GM23338 (cell line): ENCODE measurements around the gene UNC93A. TPM values are rescaled to one million over a fixed set of nuclear protein-coding genes. Genes with fewer than 3 reads are reported as not detected.

Experiments used
- ATAC-seq: fragments of 200-7000 bp; cut with Tn5 transposase; 3 replicates; pipeline ENCODE4 v1.9.1; 2020
- DNase-seq: peaks from one replicate; pipeline ENCODE4 v3.0.0-alpha.2; 2015; ENCODE audit warnings: low spot score
- H2AFZ ChIP-seq: fragments of 200-600 bp; sonication (generic); 2 replicates; pipeline ENCODE4 v1.8.0; 2016; ENCODE audit warnings: antibody characterized with exemption, mild to moderate bottlenecking, moderate library complexity
- H3F3A ChIP-seq: fragments of 200-600 bp; sonication (generic); replicated peaks from 2 replicates; pipeline ENCODE4 v1.8.0; 2017; ENCODE audit warnings: antibody characterized with exemption, mixed run types, low read depth
- H3K27ac ChIP-seq: fragments of 200-600 bp; sonication (generic); 2 replicates; pipeline ENCODE4 v1.6.1; 2016; ENCODE audit warnings: low read depth
- H3K27me3 ChIP-seq: fragments of 200-600 bp; sonication (generic); 2 replicates; pipeline ENCODE4 v1.8.0; 2016; ENCODE audit warnings: mild to moderate bottlenecking, mixed run types, moderate library complexity; ENCODE audit not compliant: insufficient read depth
- H3K36me3 ChIP-seq: fragments of 200-600 bp; sonication (generic); 2 replicates; pipeline ENCODE4 v1.8.0; 2016; ENCODE audit warnings: mild to moderate bottlenecking; ENCODE audit not compliant: insufficient read depth
- H3K4me1 ChIP-seq: fragments of 200-600 bp; sonication (generic); 2 replicates; pipeline ENCODE4 v1.8.0; 2016; ENCODE audit warnings: mild to moderate bottlenecking, moderate library complexity; ENCODE audit not compliant: insufficient read depth
- H3K4me2 ChIP-seq: fragments of 200-600 bp; sonication (generic); 2 replicates; pipeline ENCODE4 v1.7.1; 2017; ENCODE audit warnings: mixed run types
- H3K4me3 ChIP-seq: fragments of 200-600 bp; sonication (generic); 2 replicates; pipeline ENCODE4 v1.6.1; 2016; ENCODE audit warnings: mixed run types
- H3K79me2 ChIP-seq: fragments of 200-600 bp; sonication (generic); replicated peaks from 2 replicates; pipeline ENCODE4 v1.8.0; 2017; ENCODE audit warnings: mild to moderate bottlenecking; ENCODE audit not compliant: insufficient read depth
- H3K9me2 ChIP-seq: fragments of 200-600 bp; sonication (generic); 2 replicates; pipeline ENCODE4 v1.8.0; 2017; ENCODE audit not compliant: insufficient read depth
- H4K20me1 ChIP-seq: fragments of 200-600 bp; sonication (generic); replicated peaks from 2 replicates; pipeline ENCODE4 v1.8.0; 2017; ENCODE audit warnings: mild to moderate bottlenecking; ENCODE audit not compliant: insufficient read depth
- H3K27ac Mint-ChIP-seq: 2 replicates; pipeline ENCODE4 v1.8.0; 2020; ENCODE audit warnings: inconsistent platforms, mild to moderate bottlenecking, moderate library complexity, mixed read lengths
- H3K27me3 Mint-ChIP-seq: 3 replicates; pipeline ENCODE4 v1.8.0; 2022; ENCODE audit warnings: low read depth, mild to moderate bottlenecking, moderate library complexity, mixed read lengths, inconsistent platforms; ENCODE audit not compliant: insufficient read depth, poor library complexity
- H3K36me3 Mint-ChIP-seq: 3 replicates; pipeline ENCODE4 v1.8.0; 2021; ENCODE audit warnings: low read depth, mild to moderate bottlenecking, inconsistent platforms, moderate library complexity, mixed read lengths
- H3K4me1 Mint-ChIP-seq: 3 replicates; pipeline ENCODE4 v1.8.0; 2020; ENCODE audit warnings: mild to moderate bottlenecking, inconsistent platforms, mixed read lengths
- H3K4me3 Mint-ChIP-seq: 3 replicates; pipeline ENCODE4 v1.8.0; 2021; ENCODE audit warnings: moderate library complexity, mild to moderate bottlenecking, inconsistent platforms, mixed read lengths
- H3K9me3 Mint-ChIP-seq: 3 replicates; pipeline ENCODE4 v1.8.0; 2020; ENCODE audit warnings: moderate library complexity, mild to moderate bottlenecking, inconsistent platforms, mixed read lengths
- EZH2 ChIP-seq: fragments of 200-600 bp; sonication (generic); IDR thresholded peaks from one replicate; pipeline ENCODE4 v1.8.0; 2017; ENCODE audit warnings: antibody characterized with exemption, mild to moderate bottlenecking, low read depth; ENCODE audit not compliant: unreplicated experiment
- NANOG ChIP-seq: IDR thresholded peaks from 2 replicates; pipeline ENCODE4 v1.6.1; 2016; ENCODE audit warnings: antibody characterized with exemption, borderline replicate concordance
- ZNF114 ChIP-seq: fragments of 250-450 bp; sonication (Bioruptor Pico); IDR thresholded peaks from 2 replicates; pipeline ENCODE4 v1.5.0; 2020; ENCODE audit warnings: mild to moderate bottlenecking, moderate library complexity
- polyA plus RNA-seq: library from polyadenylated mRNA; unstranded; fragments of >200 nt; fragmentation: Nextera tagmentation; extraction: Ambion mirVana; gene quantifications from 2 replicates; pipeline ENCODE4 v1.2.1, GENCODE V29; 2016
- total RNA-seq: library from RNA; depleted of rRNA; stranded (reverse); fragments of >200 nt; shearing (Covaris generic); gene quantifications from 2 replicates; pipeline ENCODE4 v1.2.3, GENCODE V29; 2014
- TF ChIP-seq, protein P1 (sequence below): IDR thresholded peaks from 2 replicates; pipeline ENCODE4 v1.6.1; 2016; ENCODE audit warnings: antibody characterized with exemption
- TF ChIP-seq, protein P2 (sequence below): fragments of 250-450 bp; sonication (Bioruptor Pico); IDR thresholded peaks from 2 replicates; pipeline ENCODE4 v1.5.0; 2020; ENCODE audit warnings: mild to moderate bottlenecking, moderate library complexity
- TF ChIP-seq, protein P3 (sequence below), 2 experiments: fragments of 200-600 bp in 1 of 2; sonication (generic) in 1 of 2; conservative IDR thresholded peaks; 2 replicates each; pipeline versions ENCODE4 v1.5.1 to v1.6.1; 2016 to 2017; ENCODE audit warnings: antibody characterized with exemption in 2 of 2, low read depth in 2 of 2, mild to moderate bottlenecking in 2 of 2, moderate library complexity in 1 of 2

UNC93A gene
- total and polyA plus RNA-seq, 2 experiments from 2014 or later: 0.18 to 0.28 TPM

DNA sequence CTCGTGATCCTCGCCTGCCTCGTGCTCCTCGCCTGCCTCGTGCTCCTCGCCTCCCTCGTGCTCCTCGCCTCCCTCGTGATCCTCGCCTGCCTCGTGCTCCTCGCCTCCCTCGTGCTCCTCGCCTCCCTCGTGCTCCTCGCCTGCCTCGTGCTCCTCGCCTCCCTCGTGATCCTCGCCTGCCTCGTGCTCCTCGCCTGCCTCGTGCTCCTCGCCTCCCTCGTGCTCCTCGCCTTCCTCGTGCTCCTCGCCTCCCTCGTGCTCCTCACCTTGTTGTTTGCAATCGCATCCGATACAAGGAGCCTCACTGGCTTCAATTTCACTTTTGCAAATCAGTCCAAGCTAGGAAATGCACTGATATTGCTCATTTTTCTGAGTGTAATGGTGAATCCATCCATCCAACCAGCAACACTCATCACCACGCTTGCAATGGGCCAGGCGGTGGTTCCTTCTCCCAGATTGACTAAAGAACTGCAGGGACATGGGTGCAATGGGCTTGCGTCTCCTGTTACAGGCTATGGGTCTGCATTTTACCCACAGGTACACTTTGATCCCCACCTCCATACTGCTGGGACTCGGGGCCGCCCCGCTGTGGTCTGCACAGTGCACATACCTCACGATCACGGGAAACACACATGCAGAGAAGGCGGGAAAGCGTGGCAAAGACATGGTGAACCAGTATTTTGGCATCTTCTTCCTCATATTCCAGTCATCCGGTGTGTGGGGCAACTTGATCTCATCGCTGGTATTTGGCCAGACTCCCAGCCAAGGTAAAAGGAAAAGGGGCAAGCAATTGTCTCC is 4.6 kb downstream of the UNC93A start:
- DNase-seq: no peak
- no peak overlapping the region for H3K4me3 ChIP-seq
- peaks cover 11% of the 10 kb centered on the region for H3K27me3 Mint-ChIP-seq

DNA sequence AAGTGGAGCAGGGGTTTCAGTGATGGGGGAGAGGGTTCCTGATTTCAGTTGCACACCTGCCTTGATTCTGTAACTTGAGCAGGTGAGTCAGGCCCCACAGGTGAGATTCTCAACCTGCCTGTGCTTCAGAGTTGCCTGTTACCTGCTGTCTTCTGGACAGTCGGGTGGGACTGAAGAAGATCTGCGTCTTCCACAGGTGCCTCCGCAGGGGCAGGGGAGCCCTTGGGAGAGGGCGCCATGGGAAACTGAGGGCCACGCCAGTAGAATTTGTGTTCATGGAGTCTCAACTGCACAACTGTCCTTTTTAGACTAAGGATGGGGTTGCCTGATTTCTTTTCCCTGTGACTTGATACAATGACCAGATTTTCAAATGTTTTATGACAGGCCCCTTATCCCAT is 5.2 kb downstream of the UNC93A start:
- H3K4me3 Mint-ChIP-seq: no peak overlapping the region
- Histone ChIP-seq H3K9me2 (peaks cover 3% of the 10 kb centered on the region; the same call in 1 of the 2 replicates), H3K4me2 (no peak overlapping the region), H3K27me3 (no peaks in the 10 kb centered on the region), H2AFZ (no peak overlapping the region), H4K20me1 (no peaks in the 10 kb centered on the region), H3K36me3 (no peaks in the 10 kb centered on the region), H3K27ac (no peak overlapping the region), H3K4me3 (no peak overlapping the region), H3F3A (no peaks in the 10 kb centered on the region), H3K4me1 (no peaks in the 10 kb centered on the region), H3K79me2 (no peaks in the 10 kb centered on the region)
- H3K9me3 Mint-ChIP-seq: peaks cover 5% of the 10 kb centered on the region; the same call in 2 of the 3 replicates
- DNase-seq: no peak
- peaks cover 11% of the 10 kb centered on the region for H3K27me3 Mint-ChIP-seq
- no peak overlapping the region for H3K27ac Mint-ChIP-seq
- H3K4me1 Mint-ChIP-seq: peaks cover 17% of the 10 kb centered on the region
- ATAC-seq: no peak
- no peaks in the 10 kb centered on the region for H3K36me3 Mint-ChIP-seq
- TF ChIP-seq, protein P1, sequence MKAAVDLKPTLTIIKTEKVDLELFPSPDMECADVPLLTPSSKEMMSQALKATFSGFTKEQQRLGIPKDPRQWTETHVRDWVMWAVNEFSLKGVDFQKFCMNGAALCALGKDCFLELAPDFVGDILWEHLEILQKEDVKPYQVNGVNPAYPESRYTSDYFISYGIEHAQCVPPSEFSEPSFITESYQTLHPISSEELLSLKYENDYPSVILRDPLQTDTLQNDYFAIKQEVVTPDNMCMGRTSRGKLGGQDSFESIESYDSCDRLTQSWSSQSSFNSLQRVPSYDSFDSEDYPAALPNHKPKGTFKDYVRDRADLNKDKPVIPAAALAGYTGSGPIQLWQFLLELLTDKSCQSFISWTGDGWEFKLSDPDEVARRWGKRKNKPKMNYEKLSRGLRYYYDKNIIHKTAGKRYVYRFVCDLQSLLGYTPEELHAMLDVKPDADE: no peak
- TF ChIP-seq, protein P2, sequence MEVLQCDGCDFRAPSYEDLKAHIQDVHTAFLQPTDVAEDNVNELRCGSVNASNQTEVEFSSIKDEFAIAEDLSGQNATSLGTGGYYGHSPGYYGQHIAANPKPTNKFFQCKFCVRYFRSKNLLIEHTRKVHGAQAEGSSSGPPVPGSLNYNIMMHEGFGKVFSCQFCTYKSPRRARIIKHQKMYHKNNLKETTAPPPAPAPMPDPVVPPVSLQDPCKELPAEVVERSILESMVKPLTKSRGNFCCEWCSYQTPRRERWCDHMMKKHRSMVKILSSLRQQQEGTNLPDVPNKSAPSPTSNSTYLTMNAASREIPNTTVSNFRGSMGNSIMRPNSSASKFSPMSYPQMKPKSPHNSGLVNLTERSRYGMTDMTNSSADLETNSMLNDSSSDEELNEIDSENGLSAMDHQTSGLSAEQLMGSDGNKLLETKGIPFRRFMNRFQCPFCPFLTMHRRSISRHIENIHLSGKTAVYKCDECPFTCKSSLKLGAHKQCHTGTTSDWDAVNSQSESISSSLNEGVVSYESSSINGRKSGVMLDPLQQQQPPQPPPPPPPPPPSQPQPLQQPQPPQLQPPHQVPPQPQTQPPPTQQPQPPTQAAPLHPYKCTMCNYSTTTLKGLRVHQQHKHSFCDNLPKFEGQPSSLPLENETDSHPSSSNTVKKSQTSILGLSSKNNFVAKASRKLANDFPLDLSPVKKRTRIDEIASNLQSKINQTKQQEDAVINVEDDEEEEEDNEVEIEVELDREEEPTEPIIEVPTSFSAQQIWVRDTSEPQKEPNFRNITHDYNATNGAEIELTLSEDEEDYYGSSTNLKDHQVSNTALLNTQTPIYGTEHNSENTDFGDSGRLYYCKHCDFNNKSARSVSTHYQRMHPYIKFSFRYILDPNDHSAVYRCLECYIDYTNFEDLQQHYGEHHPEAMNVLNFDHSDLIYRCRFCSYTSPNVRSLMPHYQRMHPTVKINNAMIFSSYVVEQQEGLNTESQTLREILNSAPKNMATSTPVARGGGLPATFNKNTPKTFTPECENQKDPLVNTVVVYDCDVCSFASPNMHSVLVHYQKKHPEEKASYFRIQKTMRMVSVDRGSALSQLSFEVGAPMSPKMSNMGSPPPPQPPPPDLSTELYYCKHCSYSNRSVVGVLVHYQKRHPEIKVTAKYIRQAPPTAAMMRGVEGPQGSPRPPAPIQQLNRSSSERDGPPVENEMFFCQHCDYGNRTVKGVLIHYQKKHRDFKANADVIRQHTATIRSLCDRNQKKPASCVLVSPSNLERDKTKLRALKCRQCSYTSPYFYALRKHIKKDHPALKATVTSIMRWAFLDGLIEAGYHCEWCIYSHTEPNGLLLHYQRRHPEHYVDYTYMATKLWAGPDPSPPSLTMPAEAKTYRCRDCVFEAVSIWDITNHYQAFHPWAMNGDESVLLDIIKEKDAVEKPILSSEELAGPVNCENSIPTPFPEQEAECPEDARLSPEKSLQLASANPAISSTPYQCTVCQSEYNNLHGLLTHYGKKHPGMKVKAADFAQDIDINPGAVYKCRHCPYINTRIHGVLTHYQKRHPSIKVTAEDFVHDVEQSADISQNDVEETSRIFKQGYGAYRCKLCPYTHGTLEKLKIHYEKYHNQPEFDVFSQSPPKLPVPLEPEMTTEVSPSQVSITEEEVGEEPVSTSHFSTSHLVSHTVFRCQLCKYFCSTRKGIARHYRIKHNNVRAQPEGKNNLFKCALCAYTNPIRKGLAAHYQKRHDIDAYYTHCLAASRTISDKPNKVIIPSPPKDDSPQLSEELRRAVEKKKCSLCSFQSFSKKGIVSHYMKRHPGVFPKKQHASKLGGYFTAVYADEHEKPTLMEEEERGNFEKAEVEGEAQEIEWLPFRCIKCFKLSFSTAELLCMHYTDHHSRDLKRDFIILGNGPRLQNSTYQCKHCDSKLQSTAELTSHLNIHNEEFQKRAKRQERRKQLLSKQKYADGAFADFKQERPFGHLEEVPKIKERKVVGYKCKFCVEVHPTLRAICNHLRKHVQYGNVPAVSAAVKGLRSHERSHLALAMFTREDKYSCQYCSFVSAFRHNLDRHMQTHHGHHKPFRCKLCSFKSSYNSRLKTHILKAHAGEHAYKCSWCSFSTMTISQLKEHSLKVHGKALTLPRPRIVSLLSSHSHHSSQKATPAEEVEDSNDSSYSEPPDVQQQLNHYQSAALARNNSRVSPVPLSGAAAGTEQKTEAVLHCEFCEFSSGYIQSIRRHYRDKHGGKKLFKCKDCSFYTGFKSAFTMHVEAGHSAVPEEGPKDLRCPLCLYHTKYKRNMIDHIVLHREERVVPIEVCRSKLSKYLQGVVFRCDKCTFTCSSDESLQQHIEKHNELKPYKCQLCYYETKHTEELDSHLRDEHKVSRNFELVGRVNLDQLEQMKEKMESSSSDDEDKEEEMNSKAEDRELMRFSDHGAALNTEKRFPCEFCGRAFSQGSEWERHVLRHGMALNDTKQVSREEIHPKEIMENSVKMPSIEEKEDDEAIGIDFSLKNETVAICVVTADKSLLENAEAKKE (CRISPR knock-in tag): no peak
- TF ChIP-seq, protein P3, sequence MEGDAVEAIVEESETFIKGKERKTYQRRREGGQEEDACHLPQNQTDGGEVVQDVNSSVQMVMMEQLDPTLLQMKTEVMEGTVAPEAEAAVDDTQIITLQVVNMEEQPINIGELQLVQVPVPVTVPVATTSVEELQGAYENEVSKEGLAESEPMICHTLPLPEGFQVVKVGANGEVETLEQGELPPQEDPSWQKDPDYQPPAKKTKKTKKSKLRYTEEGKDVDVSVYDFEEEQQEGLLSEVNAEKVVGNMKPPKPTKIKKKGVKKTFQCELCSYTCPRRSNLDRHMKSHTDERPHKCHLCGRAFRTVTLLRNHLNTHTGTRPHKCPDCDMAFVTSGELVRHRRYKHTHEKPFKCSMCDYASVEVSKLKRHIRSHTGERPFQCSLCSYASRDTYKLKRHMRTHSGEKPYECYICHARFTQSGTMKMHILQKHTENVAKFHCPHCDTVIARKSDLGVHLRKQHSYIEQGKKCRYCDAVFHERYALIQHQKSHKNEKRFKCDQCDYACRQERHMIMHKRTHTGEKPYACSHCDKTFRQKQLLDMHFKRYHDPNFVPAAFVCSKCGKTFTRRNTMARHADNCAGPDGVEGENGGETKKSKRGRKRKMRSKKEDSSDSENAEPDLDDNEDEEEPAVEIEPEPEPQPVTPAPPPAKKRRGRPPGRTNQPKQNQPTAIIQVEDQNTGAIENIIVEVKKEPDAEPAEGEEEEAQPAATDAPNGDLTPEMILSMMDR (conservative IDR thresholded peaks at IDR 0.05; ENCODE audit: low read depth in 2 of 2): no peak

More for the DNA sequence above, 4.6 kb downstream of the UNC93A start:
- no peak overlapping the region for H3K27ac Mint-ChIP-seq
- no peak for ATAC-seq
- Histone ChIP-seq H3K4me1 (no peaks in the 10 kb centered on the region), H2AFZ (no peak overlapping the region), H3K9me2 (peaks cover 3% of the 10 kb centered on the region; the same call in 1 of the 2 replicates), H3F3A (no peaks in the 10 kb centered on the region), H3K36me3 (no peaks in the 10 kb centered on the region), H4K20me1 (no peaks in the 10 kb centered on the region), H3K27ac (no peak overlapping the region), H3K4me2 (no peak overlapping the region), H3K79me2 (no peaks in the 10 kb centered on the region), H3K27me3 (no peaks in the 10 kb centered on the region)
- TF ChIP-seq, protein P3 (conservative IDR thresholded peaks at IDR 0.05; ENCODE audit: low read depth in 2 of 2): no peak
- TF ChIP-seq NANOG (no peak), EZH2 (no peak), ZNF114 (CRISPR knock-in tag) (no peak)
- peaks cover 5% of the 10 kb centered on the region; the same call in 2 of the 3 replicates for H3K9me3 Mint-ChIP-seq
- peaks cover 14% of the 10 kb centered on the region for H3K4me1 Mint-ChIP-seq
- no peaks in the 10 kb centered on the region for H3K36me3 Mint-ChIP-seq
- H3K4me3 Mint-ChIP-seq: no peak overlapping the region
